RWPE2 (cell line): ENCODE results near the gene PITPNC1.

Source experiments
- ATAC-seq: fragments of 200-7000 bp; cut with Tn5 transposase; 3 replicates; pipeline ENCODE4 v1.9.1; 2021; ENCODE audit warnings: low read depth
- DNase-seq: peaks from one replicate; pipeline ENCODE4 v3.0.0-alpha.2; 2020; ENCODE audit warnings: low spot score
- H3K27ac ChIP-seq: fragments of 450-650 bp; 2 replicates; pipeline ENCODE4 v1.5.1; 2017; ENCODE audit warnings: mild to moderate bottlenecking; ENCODE audit not compliant: poor library complexity, severe bottlenecking
- H3K27me3 ChIP-seq: fragments of 250-450 bp; sonication (Bioruptor Pico); 2 replicates; pipeline ENCODE4 v1.5.1; 2021; ENCODE audit warnings: mild to moderate bottlenecking, moderate library complexity; ENCODE audit not compliant: insufficient read depth, poor library complexity, severe bottlenecking
- H3K36me3 ChIP-seq: fragments of 250-450 bp; sonication (Bioruptor Pico); 2 replicates; pipeline ENCODE4 v1.5.1; 2020; ENCODE audit warnings: low read depth, mild to moderate bottlenecking, moderate library complexity
- H3K4me1 ChIP-seq: fragments of 250-450 bp; sonication (Bioruptor Pico); 2 replicates; pipeline ENCODE4 v1.5.1; 2021; ENCODE audit warnings: mild to moderate bottlenecking, moderate library complexity; ENCODE audit not compliant: insufficient read depth, poor library complexity, severe bottlenecking
- H3K4me3 ChIP-seq: fragments of 250-450 bp; sonication (Bioruptor Pico); 2 replicates; pipeline ENCODE4 v1.5.1; 2021; ENCODE audit warnings: mild to moderate bottlenecking, moderate library complexity; ENCODE audit not compliant: severe bottlenecking
- H3K9me3 ChIP-seq: fragments of 250-450 bp; sonication (Bioruptor Pico); 2 replicates; pipeline ENCODE4 v1.5.1; 2021; ENCODE audit warnings: mild to moderate bottlenecking, moderate library complexity; ENCODE audit not compliant: severe bottlenecking
- TF ChIP-seq, protein P1 (sequence below): fragments of 450-650 bp; IDR thresholded peaks from one replicate; pipeline ENCODE4 v1.5.1; 2017; ENCODE audit warnings: mild to moderate bottlenecking, moderate library complexity; ENCODE audit not compliant: poor library complexity, severe bottlenecking

The PITPNC1 gene

GRCh38 chr17:67519801-67520251, 142.7 kb downstream of the PITPNC1 start:
- TF ChIP-seq, protein P1, sequence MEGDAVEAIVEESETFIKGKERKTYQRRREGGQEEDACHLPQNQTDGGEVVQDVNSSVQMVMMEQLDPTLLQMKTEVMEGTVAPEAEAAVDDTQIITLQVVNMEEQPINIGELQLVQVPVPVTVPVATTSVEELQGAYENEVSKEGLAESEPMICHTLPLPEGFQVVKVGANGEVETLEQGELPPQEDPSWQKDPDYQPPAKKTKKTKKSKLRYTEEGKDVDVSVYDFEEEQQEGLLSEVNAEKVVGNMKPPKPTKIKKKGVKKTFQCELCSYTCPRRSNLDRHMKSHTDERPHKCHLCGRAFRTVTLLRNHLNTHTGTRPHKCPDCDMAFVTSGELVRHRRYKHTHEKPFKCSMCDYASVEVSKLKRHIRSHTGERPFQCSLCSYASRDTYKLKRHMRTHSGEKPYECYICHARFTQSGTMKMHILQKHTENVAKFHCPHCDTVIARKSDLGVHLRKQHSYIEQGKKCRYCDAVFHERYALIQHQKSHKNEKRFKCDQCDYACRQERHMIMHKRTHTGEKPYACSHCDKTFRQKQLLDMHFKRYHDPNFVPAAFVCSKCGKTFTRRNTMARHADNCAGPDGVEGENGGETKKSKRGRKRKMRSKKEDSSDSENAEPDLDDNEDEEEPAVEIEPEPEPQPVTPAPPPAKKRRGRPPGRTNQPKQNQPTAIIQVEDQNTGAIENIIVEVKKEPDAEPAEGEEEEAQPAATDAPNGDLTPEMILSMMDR: no peak
- ATAC-seq: no peak
- DNase-seq: no peak
- H3K9me3 ChIP-seq: no peaks in the 10 kb centered on the region
- H3K4me1 ChIP-seq: no peaks in the 10 kb centered on the region
- no peaks in the 10 kb centered on the region for H3K27me3 ChIP-seq
- no peak overlapping the region for H3K4me3 ChIP-seq
- H3K36me3 ChIP-seq: no peaks in the 10 kb centered on the region
- no peak overlapping the region for H3K27ac ChIP-seq

GRCh38 chr17:67520252-67520906, 143.3 kb downstream of the PITPNC1 start:
- Histone ChIP-seq H3K9me3 (no peaks in the 10 kb centered on the region), H3K4me3 (no peak overlapping the region), H3K27me3 (no peaks in the 10 kb centered on the region), H3K27ac (no peak overlapping the region), H3K4me1 (no peaks in the 10 kb centered on the region), H3K36me3 (no peaks in the 10 kb centered on the region)
- ATAC-seq: peak; percentile 21; the same call in 1 of the 3 replicates
- TF ChIP-seq, protein P1: no peak
- DNase-seq: no peak

GRCh38 chr17:67520916-67521774, 144.1 kb downstream of the PITPNC1 start:
- H3K4me1 ChIP-seq: no peaks in the 10 kb centered on the region
- H3K9me3 ChIP-seq: no peaks in the 10 kb centered on the region
- no peaks in the 10 kb centered on the region for H3K36me3 ChIP-seq
- no peak overlapping the region for H3K27ac ChIP-seq
- H3K4me3 ChIP-seq: no peak overlapping the region
- H3K27me3 ChIP-seq: no peaks in the 10 kb centered on the region
- TF ChIP-seq, protein P1: no peak
- no peak for DNase-seq
- peak; percentile 41; the same call in 1 of the 3 replicates for ATAC-seq

DNA sequence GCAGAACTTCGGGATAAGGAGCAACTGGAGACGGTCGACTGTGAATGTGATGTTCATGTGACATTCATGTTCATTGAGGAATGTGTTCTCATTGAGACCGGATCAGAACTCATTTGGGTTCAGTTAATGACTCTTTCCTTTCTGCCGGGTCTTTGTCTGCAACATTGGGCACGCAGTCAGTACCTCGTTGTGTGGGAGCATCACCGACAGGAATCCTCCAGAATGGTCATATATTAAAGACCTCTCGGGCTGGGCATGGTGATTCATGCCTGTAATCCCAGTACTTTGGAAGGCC, 144.6 kb downstream of the PITPNC1 start:
- no peak overlapping the region for H3K27ac ChIP-seq
- ATAC-seq: no peak
- H3K27me3 ChIP-seq: no peaks in the 10 kb centered on the region
- H3K9me3 ChIP-seq: no peaks in the 10 kb centered on the region
- no peaks in the 10 kb centered on the region for H3K36me3 ChIP-seq
- no peaks in the 10 kb centered on the region for H3K4me1 ChIP-seq
- TF ChIP-seq, protein P1: no peak
- no peak overlapping the region for H3K4me3 ChIP-seq
- DNase-seq: no peak

GRCh38 chr17:67523101-67523500, 146.0 kb downstream of the PITPNC1 start:
- Histone ChIP-seq H3K36me3 (no peaks in the 10 kb centered on the region), H3K4me3 (no peak overlapping the region), H3K27ac (no peak overlapping the region), H3K4me1 (no peaks in the 10 kb centered on the region), H3K27me3 (no peaks in the 10 kb centered on the region), H3K9me3 (no peaks in the 10 kb centered on the region)
- DNase-seq: no peak
- TF ChIP-seq, protein P1: no peak
- ATAC-seq: no peak
